ENCODE data around the gene ADAMTS9.

Gene ADAMTS9

DNA sequence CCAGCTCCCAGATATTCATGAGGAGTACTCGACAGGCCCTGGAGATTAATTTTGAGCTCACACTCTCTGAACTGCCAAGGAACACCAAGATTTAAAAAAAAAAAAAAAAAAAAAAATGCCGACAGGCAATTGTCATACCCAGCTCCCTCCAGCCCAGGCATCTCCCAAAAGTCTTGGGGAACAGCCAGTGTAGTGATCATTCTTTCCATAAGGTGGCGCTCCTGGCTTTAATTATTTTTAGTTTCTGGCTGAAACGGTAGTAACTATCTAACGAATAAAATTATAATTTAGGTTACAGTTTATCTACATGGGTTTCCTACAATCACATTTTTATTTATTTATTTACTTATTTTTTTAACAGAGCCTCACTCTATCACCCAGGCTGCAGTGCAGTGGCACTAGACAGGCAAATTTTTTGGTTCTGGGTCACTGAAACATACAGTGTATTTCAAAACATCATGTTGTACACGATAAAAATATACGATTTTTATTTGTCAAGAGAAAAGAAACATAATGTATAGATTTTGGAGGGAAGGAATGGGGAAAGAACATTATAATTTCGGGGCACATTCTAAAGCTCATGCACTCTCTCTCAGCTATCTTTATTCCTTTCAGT is 157.3 kb downstream of the ADAMTS9 start:
- DNase-seq: peak; percentile 64

DNA sequence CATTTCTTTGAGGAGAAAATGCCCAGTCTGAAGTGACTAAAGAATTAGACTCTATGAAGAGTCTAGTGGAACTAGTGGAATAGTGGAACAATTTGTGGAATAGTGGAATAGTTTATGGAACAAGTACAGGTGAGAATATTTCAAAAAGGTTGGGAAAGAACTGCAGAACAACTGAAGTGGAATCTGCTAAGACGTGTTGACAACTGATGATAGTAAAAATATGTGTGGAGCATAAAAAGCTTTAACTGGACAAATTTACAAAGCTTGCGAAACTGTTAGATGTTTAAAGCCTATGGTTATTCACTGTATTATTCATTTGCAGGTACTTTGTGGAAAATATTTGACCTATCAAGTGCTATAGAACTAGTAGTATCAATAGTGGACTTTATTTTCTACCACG is 164.5 kb downstream of the ADAMTS9 start:
- no peak for DNase-seq

DNA sequence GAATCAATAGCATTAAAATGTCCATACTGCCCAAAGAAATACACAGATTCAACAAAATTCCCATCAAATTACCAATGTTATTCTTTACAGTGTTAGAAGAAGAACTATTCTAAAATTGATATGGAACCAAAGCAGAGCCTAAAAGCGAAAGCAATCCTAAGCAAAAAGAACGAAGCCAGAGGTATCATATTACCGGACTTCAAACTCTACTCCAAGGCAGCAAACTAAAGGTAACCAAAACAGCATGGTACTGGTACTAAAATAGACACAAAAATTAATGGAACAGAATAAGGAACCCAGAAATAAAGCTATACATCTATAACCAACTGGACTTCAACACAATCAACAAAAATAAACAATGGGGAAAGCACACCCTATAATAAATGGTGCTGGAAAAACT is 167.5 kb downstream of the ADAMTS9 start:
- no peak for DNase-seq

DNA sequence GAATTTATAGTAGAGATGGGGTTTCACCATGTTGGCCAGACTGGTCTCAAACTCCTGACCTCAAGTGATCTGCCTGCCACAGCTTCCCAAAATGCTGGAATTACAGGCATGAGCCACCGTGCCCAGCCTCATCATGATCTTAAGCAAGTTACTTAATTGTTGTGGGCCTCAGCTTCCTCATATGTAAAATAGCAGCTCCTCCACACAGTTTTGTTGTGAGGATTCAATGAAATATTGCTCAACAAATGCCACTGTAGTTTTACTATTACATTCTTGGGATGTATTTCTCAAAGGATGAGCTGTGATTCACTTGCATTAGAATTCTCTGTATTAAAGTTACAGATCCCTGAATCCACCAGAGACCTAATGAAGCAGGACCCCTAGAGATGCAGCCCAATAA is 168.8 kb downstream of the ADAMTS9 start:
- DNase-seq: no peak

DNA sequence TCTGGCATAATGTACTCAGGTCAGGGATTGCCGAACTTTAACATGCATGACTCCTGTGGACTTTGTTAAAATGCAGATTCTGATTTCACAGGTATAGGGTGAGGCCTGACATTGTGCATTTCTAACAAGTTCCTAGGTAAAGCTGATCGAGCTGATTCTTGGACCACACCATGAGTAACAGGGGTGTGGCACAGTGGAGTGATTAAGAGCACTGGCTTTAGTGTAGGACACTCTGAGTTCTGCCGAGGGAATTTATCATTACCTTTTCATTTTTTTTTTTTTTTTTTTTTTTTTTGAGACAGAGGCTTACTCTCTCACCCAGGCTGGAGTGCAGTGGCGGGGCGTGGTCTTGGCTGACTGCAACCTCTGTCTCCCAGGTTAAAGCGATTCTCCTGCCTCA is 169.3 kb downstream of the ADAMTS9 start:
- no peak for DNase-seq

DNA sequence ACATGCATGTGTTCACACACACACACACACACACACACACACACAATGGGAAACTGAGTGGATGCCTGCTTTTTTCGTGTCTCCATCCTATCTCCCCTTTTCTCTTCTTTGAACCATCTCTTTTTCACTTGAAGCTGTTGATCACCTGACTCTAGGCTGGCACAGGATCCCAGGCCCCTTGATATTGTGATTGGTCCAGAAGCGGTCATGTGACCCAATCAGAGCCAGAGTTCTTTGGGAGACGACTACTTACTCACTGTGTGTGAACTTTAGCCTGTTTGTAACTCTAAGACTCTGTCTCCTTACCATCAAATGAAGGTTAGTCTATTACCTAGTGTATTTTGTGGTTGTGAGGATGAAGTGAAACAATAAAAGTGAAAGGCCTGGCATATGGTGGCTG is 172.9 kb downstream of the ADAMTS9 start:
- no peak for DNase-seq

DNA sequence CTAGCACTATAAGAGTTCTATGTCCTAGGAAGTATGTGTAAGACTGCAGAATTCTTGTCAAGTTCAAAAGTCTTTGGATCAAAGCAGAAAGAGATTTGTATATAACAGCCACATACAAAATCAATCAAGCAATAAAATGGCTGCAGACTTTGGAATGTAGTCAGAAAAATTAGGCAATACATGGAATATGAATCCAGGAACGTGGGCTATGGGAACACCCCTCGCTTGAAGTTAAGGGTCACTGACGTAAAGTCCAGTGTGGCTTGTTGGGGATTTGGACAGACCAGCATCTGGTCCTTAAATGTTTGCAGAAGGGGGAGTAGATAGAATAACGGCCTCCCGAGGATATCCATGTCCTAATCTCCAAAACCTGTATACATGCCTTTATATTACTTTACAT is 178.6 kb downstream of the ADAMTS9 start:
- no peak for DNase-seq

DNA sequence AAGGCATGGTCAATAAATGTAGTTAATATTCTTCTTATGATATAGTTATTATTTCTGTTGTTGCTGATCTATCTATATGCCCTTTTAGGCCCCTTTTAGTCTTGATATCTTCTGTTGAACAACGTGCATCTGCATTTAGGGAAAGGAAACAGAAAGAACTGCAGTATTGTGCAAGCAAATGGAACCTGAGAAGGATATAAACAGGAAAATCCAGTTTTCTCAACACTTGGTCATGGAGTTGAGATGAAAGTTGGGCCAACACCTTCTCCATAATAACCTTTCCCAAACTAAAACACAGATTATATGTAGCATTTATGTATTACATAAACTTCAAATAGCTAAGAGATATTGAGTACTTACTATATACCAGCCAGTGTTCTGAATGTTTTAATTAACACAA is 179.7 kb downstream of the ADAMTS9 start:
- no peak for DNase-seq

DNA sequence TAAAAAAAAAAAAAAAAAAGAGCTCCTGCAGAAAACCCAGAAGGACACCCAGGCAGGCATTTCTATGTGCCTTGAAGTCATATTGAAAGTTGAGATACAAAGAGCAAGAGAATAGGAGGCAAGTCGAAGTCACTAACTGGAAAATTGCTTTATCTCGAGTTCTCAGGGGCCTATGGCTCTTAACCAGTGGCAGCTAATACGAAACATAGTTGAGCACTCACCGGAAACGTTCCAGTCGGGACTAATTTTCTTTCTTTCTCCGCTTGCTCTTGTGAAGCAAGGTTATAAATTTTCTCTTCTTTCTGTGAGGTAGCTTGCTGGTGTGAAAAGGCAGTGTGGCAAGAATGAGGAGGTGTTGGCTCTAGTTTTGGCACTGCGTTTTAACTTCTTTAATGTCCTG is 181.5 kb downstream of the ADAMTS9 start:
- DNase-seq: no peak

DNA sequence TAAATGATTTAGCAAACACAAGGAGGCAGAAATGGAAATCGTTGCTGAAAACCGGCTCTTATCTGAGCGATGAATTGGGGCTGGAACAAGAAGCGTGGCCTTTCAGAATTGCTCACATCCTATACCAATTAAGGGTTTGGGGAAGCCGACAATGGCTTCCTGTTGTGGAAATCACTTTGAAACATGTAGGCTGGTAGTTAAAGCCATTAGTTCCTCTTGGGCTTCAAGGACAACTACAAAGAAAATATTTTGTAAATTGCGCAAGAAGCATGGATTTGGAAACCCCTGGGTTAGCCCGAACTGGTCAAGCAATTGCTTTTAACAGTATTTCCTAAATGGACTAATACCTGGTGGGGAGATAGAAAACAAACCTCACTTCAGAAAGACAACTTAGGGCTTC is 182.4 kb downstream of the ADAMTS9 start:
- peak; percentile 7 for DNase-seq

DNA sequence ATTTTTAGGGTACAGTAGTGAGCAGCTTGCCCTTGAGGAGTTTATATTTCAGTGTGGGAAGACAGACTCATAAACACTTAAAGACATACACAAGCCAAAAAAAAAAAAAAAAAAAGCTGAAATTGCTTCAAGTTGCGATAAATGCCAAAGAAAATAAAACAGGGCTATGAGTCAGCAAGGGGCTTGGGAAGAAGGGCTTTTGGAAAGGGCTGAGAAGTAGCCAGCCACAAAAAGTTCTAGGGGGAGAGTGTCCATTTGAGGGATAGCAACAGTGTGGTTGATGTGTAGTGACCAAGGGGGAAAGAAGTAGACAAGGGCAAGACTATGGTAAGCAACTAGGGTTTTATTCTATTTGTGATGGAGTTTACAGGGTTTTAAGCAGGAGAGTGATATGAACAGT is 185.5 kb downstream of the ADAMTS9 start:
- no peak for DNase-seq

DNA sequence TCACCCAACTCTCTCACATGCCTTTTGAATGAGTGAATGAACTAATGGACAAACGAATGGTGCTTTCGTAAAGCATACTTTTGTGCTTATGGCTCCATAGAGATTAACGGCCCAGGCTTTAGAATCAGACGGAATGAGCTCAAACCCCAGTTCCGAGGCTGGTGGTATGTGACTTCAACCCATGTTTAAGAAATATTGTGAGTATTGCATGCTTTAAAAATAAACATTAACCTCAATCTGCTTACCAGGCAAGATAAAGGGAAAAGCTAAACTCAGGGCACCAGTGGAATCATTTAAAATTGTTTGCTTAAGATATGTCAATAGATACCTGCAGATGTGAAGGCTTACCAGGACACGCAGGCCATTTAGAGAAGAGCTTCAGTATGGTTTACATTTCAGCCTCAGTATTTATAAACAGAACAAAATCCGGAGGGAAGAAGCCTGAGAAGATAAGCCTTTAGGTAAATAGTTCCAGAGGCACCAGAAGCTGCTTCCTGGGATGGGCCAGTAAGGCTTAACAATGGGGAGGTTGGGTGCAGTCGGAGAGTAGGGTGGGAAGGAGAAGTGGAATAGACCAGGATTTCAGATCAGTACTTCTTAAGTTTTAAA is 186.4 kb downstream of the ADAMTS9 start:
- DNase-seq: no peak

DNA sequence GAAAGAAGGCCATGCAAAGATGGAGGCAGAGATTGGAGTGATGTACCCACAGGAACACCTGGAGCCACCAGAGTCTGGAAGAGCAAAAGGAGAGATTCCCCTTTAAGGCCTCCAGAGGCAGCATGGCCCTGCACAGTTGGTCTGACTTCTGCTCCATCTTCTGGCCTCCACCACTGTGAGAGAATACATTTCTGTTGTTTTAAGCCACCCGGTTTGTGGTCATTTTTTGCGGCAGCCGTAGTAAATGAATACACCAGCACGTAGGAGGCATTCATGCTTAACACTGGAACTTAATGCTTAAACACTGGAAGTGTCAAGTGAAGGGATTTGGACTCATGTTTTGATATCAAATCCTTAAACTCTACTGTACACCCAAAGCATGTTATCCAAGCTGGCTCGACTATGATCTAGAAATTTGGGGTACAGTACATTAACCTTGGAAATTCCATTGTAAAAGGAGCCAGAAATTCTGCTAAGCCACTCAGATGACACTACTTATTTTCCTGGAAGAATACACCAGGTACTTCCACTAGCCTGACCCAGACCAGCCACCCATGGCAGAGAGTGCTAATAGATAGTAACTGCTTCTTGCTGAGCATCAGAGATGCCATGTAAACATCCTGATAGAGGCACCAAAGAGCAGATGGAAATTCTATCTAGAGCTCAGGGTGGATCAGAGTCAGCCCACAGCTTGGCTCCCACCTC is 190.9 kb downstream of the ADAMTS9 start:
- DNase-seq: no peak

DNA sequence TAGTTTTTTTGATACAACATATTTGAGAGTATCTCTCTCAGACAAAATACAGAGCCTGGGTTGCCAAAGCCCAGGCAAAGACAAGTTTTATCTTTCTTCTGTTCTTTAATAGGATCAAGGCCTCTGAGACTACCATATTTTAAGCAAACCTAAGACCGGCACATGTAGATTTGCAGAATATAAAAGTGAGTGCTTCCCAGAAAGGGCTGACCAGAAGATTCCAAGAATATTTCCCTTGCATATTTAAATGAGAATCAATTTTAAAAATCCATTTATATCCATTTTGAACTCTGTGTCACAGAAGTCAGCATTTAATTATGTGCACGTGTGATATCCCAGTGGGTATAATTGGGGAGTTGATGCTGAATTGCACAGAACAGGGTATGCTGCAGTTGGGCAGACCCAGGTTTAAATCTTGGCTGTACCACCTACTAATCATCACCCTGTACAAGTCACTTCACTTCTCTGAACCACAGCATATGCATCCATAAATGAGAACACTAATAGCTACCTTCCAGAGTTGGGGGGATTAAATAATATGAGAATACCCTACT is 191.9 kb downstream of the ADAMTS9 start:
- DNase-seq: no peak

DNA sequence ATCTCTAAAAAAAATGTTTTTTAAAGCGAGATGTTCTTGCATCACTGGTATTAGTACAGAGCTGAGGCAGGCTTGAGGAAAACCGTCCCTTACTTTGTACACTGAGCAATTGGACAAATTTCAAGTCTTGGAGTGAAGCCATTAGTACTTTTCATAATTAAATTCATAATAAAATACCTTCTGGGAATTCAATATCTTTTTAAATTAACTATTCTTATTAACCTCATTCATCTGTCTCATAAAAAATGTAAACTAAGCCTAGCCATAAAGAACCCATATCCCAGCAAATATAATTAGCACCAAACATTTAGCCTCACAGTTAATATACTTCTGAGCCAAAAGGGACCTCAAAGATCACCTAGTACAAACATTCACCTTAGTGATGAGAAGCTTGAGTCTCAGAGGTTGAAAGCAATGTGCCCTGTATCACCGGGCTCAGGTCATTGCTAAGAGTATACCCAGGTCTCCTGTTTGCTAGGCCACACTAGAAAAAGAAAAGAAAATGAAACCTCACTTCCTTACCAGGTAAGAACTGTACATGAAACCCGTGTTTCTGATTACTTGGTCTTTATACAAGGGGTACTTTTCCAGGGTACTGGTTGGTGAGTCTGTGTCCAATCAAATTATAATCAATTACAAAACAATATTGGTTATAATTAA is 192.5 kb downstream of the ADAMTS9 start:
- no peak for DNase-seq

DNA sequence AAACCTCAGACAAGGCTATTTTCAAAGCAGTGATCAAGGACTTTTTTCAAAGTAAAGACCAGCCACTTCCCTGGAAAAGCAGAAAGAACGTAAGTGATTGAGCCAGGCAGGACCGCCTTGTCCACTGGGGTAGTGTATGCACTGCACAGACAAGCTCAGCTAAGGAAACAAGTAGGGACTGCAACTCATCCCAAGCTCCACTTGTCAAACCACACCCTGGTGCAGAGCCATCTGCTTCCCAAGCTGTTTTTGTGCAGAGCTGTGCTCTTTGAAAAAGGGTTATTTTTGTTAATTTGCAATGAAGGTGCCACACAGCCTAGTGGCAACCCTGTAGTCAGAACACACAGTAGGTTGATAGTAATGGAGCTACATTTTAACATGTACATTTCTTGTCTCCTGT is 193.3 kb downstream of the ADAMTS9 start:
- DNase-seq: no peak

DNA sequence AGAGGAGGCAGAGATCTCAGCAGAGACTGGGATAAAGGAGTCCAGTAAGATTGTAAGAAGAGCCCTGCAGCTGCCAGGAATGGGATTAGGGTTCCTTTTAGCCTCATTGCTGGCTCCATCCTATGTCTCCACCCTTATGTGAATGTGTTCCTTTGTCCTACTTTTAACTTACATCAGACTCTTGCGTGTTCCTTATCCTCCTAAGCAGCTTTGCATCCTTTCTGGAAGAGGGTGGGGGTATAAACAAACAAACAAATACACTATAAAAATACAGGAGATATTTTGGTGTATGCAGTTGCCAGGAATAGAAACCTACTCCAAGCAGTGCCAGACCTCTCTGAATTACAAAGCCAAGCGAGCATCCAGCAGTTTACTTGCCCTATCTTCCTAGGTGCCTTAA is 194.7 kb downstream of the ADAMTS9 start:
- no peak for DNase-seq

DNA sequence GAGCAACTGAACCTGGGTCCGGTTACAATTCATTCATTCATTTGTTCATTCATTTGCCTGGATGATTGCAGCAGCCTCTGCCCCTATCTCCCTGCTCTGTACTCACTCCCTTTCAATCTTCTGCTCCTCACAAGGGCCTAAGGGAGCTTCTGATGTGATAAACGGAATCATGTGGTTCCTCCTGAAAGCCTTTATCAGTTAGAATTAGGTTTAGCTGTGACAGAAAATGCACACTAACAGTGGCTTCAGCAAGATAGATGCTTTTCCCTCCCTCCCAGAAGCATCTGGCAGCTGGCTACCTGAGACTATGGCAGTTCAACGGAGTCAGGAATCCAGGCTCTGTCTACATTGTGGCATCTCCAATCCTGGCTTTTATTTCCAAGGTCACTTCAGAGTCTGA is 196.0 kb downstream of the ADAMTS9 start:
- peak; percentile 31 for DNase-seq

DNA sequence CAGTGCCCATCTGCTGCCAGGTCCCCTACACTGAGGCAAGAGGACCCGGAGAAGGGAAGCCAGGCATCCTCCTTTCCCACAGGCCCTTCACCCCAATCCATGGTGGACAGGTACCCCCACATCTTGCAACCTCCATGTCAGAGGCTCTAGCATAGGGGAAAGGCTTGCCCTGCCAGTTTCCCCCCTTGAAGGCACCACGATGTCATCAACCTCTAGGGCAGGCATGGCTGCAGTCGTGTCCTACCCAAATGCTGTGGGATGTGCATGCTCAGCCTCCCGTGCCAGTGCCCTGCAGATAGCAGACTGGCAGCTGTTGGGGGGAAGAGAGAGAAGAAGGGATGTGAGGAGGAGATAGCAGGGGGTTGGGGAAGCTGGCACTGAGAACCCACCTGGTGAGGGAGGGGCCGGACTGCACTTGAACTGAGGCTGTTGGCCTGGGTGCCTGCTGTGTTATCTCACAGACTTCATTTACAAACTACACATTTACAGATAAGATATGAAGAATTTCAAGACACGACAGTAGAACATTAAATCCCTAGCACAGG is 197.5 kb downstream of the ADAMTS9 start:
- DNase-seq: peak; percentile 61

DNA sequence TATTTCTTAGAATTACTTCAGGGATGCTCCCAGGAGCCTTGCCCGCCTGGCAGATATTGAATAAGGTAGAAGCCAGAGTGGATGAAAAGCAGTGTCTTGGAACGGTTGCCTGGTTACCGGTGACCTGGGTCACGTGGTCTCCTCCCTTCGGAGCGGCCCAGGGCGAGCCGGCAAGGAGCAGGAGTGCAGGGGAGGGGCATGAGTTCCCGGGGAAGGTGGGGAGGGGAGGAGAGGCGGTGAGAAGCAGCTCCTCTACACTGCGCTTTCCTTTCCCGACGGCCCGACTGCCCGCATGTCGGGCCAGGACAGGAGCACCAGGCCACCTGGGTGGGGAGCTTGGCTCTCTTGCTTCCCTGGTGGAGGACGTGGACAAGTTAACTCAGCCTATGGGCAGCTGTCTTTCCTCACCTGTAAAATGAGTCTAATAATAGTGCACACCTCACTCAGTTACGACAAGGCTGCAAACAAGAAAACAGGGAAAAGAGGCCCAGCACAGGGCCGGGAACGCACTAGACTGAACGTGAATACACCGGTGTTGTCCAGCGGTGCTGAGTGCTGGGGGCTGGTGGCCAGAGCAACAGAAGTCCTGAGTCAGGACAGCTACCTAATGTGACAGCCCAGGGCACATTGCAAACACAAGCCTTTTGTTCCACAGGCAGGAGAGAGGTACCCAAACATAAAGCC is 198.3 kb downstream of the ADAMTS9 start:
- no peak for DNase-seq

DNA sequence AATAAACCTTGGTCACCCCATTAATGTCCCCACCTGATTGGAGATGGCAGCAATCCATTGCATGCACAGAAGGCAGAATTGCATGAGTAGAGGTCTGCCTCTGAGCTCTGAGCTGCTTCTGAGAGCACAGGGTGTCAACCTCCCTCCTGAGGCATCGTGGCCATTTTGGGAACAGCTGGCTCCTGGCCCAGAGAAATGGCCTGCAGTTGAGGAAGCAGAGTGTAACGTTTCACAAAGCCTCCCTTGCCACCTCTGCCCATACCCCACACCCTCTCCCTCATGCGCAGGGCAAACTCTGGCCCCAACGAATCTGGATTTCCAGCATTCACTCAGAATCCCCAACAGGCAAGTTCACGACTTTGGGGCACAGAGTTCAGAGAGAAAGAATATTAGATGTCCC is 198.9 kb downstream of the ADAMTS9 start:
- no peak for DNase-seq

DNA sequence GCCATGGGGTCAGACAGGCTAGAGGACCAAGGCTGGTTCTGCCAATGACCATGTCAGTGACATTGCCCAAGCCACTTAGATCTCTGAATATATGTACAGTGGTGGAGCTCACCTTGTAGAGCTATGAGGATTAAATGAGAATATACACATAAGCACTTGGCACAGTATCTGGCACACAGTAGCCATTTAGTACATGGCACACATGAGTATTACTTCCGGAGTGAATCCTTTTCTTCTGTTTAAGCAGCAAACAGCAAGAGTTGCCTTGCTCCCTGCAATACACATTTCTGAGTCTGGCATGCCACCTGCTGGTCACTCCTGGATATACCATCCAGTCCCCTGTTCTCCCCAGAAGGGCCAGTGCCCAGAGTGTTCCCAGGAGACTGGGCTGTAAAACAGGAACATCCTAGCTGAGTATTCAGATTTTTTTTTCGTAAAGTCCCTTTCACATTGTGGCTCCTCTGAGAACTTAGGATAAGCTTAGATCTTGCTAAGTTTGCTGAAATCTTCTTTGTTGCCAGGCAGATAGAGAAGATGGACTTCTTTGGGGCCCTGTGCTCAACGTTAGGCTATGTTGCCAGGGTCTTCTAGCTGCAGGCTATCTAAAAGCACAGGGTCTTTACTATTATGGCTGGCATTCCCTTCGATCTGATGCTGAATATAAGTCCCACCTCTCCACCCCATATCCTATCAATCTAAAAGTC is 203.4 kb downstream of the ADAMTS9 start:
- peak; percentile 78 for DNase-seq

All from hematopoietic multipotent progenitor cell treated with erythropoietin and hydrocortisone succinate and interleukin-3 and kit ligand, for 6 days (in vitro differentiated cells).